Frontal cortex (tissue), 4 donors: ENCODE data around the gene NFASC. TPM values are rescaled to one million over a fixed set of nuclear protein-coding genes. Genes with fewer than 3 reads are reported as not detected.

Experiments used
- DNase-seq, 2 donors: peaks; one replicate each; pipeline ENCODE4 v3.0.0; 2012; ENCODE audit warnings: low spot score in 2 of 2
- FAIRE-seq: peaks from 2 replicates; lab custom pipeline; 2012; peaks lifted over from hg19 to GRCh38; lab: Jason Lieb, UNC
- total RNA-seq: library from RNA; depleted of rRNA; stranded (reverse); fragments of >200 nt; gene quantifications from one replicate; pipeline ENCODE4 v1.2.3, GENCODE V29; 2014
- donor health status: control.
- donor health status: control.
- donor health status: control.

NFASC gene
- total RNA-seq, 1 donor from 2014 or later = 27.3 TPM

- DNase-seq (no peak), FAIRE-seq (no peak)
Observed at GRCh38 chr1:205018381-205018780, 147.7 kb downstream of the NFASC start.

DNA sequence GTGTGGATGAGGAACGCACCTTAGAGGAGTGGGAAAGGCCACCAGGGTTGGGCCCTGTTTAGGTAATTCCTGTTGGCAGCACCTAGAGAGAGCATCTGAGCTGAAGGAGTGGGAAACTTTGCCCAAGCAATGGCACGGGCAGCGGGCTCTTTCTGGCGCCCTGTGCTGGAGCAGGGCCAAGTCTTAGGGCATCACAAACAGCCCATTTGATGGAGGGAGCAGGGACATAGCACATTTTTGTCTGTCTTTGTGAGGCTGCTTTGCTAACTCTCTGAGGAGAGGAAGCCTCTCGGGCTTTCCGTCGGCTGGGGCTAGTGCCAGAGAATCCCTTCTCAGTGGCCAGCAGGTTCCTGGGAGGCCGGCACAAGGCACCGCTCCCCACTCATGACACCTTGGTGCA lies 149.8 kb downstream of the NFASC start:
- FAIRE-seq = no peak
- DNase-seq = no peak

DNA sequence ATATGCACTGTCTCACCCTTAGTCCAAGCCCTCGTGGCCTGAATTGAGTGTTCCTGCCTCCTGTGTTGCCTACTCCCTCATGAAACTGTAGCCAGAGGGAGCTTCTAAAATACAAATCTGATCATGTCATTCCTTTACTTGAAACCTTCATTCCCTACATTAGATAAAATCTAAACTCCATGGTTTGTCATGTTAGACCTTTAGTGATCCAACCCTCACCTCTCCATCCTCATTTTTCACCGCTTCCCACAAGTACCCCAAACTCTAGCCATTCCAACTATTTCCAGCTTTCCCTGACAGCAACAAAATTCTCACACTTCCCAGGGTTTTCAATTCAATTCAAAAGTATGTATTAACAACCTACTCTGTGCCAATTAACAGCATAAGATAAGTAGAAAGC lies 154.0 kb downstream of the NFASC start:
- no peak for FAIRE-seq
- no peak for DNase-seq

- DNase-seq = no peak
- no peak for FAIRE-seq
Observed at GRCh38 chr1:205025239-205025638, 154.6 kb downstream of the NFASC start.

GRCh38 chr1:205026181-205026580 lies 155.5 kb downstream of the NFASC start:
- FAIRE-seq (no peak), DNase-seq (no peak)

- DNase-seq = no peak
- no peak for FAIRE-seq
Observed at GRCh38 chr1:205028390-205028789, 157.7 kb downstream of the NFASC start.

DNA sequence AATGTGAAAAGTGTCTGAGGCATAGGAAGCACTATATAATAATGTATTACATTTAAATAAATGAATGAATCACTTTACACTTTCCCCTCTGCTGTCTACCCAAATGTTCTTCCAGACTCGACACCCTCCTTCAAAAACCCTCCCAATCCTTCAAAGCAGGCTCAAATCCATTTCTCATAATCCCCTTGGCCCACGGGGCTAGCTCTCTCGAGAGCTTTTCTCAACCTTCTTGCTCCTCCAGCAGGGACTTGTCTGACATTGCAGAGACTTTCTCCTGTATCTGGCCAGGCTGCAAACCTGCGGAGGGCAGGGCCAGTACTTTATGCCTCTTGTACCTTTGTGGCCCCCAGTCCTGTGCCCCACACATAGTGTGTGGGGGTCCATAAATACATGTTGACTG lies 158.3 kb downstream of the NFASC start:
- FAIRE-seq (no peak), DNase-seq (no peak)

DNA sequence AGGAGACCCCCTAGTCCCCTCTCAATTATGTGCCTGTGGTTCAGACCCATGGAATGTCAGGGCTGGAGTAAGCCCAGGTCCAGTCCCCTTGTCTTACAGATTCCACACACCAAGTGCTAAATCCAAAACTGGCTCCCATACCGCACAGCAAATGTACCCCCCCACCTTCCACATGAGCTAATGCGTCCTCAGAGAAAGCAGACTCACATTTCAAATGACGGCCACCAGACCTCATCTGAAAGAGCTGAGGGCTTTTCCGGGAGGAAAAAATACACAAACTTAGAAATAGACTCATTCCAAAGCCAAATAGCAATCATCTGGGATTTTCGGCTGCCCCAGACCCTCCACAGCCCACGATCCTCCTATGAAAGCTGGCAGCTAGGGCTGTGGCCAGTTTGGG lies 159.6 kb downstream of the NFASC start:
- FAIRE-seq = no peak

GRCh38 chr1:205030896-205031295 lies 160.2 kb downstream of the NFASC start:
- DNase-seq = no peak
- FAIRE-seq = no peak

More for the DNA sequence above, 159.6 kb downstream of the NFASC start:
- DNase-seq = no peak

DNA sequence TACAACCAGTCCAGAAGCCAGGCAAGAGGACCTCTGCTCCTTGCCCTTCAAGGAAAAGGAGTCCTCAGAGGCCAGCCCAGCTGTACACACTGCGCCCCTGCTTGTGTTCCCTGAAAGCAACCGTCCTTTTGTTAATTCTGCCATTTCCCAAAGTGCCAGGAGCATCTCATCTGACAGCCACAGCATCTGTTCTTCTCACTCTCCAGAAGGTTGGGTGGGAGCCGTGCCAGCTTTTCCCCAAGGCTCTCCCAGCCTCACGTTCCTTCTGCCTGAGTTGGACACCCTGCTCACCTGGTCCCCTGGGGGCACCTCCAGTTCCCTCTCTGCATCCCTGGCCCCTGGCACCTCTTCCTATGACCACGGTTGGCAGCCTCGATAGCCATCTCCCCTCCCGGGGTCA lies 161.8 kb downstream of the NFASC start:
- DNase-seq (no peak), FAIRE-seq (no peak)

GRCh38 chr1:205037539-205037938 lies 166.9 kb downstream of the NFASC start:
- DNase-seq = no peak

DNA sequence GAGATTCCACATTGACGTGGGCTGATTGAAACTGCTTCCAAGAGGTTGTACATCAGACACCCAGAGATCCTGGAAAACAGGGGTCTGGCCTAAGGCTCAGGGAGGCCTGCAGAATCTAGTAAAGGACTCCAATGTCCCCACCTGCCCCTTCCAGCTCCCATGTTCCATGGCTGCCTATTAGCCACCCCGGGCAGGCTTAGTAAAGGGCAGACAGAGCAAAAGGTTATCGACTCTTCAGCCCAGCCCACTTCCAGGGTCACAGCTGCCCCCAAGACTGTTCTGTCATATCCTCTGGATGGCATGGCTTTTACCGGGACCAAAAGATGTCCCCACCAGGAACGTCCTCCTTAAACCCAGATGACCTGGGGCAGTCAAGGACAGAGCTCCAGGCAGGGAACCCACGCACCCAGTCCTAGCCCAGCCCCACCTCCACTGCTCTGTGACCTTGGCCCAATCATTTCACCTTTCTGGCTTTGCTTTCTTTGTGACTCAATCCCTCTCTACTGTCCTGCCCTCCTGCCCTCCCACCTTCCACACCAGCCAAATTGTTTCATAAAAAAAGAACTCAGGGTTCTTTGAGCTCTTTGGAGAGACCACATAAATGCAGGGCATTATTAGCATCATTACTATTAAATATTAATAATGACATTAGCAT lies 167.6 kb downstream of the NFASC start:
- FAIRE-seq (no peak), DNase-seq (no peak)

More at GRCh38 chr1:205037539-205037938, 166.9 kb downstream of the NFASC start:
- no peak for FAIRE-seq

- DNase-seq = no peak
- FAIRE-seq = no peak
Observed at GRCh38 chr1:205041001-205041715, 170.5 kb downstream of the NFASC start.

DNA sequence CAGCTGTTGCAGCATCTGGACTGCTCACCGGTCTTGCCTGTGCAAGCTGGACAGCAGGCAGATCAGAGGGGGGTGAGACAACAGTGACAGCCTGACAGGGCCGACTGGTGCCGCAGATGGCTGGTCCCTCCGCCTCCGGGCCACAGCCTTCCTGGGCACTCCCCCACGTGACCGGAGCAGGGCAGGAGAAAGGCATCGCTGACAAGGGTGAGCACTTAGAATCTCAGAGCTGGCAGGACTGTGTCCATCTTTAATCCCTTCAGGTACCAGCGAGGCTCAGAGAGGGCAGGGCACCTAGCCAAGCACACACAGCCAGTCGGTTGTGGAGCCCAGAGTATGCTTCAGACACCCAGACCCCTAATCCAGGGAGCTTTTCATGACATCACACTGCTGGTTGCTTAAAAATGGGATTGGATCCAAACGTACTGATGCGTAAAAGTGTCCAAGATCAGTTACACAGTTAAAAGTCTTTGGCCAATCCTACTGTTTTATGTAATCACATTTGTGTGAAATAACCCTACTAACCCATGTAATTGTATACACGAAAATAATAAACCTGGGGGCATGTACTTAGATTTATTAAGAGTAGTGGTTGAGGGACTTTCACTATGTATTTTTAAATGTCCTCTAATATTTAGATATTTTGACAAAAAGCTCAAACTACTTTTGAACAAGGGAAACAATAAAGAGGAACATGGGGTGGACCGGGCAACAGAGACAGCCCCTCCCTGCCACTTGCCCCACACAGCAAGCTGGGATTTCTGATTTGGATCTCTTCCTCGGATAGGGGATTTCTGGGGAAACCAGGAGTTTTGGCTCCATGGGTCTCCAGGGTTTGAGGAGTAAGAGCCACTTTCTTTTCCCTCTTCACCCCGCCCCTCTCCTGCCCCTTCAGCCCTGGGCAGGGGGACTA lies 171.6 kb downstream of the NFASC start:
- FAIRE-seq (no peak), DNase-seq (peak in 1 of 2 donors; percentile 65)

DNA sequence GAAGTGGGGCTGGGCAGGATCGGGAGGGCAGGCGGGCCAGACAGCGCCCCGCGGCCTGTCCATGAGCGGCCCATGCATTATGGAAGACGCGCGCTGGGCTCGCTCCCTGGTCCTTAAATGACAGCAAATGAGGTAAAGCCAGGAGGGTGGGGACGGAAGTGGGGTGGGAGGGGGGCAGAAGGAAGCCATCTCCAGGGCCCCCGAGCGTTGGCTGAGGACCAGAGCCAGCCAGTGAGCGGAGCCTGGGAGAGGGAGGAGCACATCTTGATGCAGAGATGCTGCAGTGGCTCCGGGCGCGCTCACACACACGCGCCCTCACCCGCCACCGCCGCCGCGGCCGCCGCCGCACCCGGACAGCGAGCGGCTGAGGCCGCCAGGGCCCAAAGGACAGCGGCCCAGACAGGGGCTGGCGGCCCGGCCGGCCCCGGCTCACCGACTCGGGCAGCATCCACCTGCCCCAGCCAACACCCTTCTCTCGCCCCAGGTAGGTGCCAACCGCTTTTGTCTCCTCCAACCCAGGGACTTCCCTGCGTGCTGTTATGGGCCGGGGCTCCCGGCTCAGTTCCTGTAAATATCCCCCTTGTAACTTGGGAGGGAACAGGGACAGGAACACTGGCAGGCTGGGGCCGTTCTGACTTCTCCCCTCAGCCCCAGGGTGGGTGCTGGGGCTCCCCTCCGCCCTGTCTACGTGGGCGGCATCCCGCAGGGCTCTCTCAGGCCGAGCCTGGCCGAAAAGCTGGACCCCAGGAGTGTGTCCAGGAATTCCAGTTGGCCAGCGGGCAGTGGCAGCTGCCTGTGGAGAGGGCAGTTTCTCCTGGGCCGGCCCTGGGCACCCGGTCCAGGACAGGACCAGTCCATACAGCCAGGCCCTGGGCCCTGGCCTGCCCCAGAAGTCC lies 172.5 kb downstream of the NFASC start, which contains the start of gene CNTN2:
CNTN2 (plus strand) TSS at position 302 of the 896 bp plus-strand sequence. CDS start 9,974 bp downstream, outside the sequence.
- DNase-seq = peak; percentile 83 to 87
- FAIRE-seq = no peak

- FAIRE-seq (no peak), DNase-seq (no peak)
Observed at GRCh38 chr1:205043866-205044265, 173.2 kb downstream of the NFASC start.

DNA sequence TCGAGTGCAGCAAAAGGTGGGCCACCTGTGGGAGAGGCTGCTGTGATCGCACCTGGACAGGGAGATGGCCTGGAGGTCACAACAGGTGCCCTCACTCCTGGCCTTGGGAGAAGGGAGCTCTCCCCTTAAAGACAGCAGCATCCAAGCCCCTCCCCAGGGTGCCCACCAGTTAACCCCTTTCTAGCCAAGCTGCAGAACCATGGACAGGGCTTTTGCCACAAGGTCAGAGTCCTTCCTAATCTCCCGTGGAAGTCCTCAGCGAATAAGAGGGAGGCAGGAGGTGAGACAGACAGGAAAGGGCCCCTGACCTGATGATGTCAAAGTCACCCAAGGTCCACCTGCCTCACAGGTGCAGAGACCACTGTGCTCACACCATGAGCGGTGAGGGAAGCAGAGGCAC lies 174.1 kb downstream of the NFASC start:
- DNase-seq (no peak), FAIRE-seq (no peak)

DNA sequence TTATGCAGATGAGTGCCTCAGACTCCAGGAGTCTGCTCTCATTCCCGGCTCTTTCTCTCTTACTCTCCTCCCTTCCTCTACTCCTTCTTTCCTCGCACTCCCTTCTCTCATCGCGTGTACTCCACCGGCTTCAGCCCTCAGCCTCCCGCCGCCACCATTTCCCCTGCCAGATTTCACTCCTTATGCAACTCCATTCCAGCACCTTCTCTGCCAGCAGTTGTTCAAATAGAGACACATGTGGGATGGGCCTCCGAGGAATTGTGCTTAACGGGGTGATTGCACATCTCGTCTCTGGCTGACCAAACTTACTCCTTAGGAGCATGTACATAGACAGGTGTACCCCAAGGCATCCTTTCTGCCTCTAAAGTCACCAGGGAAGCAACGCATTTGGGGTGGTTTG lies 174.5 kb downstream of the NFASC start:
- DNase-seq = no peak
- FAIRE-seq = no peak

DNA sequence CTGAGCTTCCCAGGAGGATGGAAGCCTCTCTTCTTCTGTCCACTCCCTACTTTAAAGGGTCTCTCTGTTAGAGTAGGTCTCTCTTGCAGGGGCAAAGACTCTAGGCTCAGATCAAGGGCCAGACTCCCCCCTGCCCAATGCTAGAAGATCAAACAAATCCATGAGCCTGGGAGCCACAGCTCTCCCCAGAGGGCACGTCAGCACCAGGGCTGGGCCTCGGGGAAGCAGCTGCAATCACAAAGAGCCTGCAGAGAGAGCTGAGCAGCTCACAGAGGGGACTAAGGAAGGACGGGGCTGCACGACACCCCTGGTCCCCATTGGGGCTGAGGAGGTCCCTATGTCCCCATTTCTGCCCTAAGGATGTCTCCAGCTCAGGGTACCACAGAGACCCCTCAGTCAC lies 176.2 kb downstream of the NFASC start:
- FAIRE-seq = no peak
- DNase-seq = peak in 1 of 2 donors; percentile 52
